ENCODE data around the gene ZNF747.
"Not testable (repeated sequence)": the region's sequence is repeated elsewhere in the genome, so short reads cannot be mapped to it uniquely, and the experiment has no call there.

ZNF747 gene

DNA sequence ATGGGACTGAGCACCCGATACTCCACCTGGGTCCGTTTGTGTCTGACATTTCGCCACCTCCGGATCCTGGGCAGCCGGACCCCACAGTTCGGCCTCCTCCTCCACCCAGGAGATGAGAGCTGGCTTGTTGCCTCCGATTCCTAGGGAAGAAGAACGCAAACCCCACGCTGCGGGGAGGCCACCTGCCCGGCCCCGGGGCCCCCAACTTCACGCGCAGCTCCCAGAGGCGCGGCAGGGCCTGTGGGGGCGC lies 23.0 kb upstream of the ZNF747 start:
- DNase-seq = no peak

DNA sequence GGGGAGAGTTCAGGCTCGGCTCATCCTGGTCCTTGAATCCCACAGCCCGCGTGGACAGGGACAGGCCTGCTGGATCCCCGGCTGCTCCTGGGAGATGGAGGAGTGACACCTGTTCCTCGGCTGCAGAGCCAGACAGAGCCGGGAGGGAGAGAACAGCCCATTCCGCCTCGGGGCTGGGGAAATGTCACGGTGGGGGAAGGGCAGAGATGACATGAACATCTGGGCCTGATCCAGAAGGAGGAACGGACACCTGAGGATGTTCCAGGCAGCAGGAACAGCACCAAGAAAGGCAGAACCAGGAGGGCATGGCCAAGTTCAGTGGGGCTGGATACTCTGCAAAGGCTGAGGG lies 21.4 kb upstream of the ZNF747 start:
- DNase-seq = no peak

DNA sequence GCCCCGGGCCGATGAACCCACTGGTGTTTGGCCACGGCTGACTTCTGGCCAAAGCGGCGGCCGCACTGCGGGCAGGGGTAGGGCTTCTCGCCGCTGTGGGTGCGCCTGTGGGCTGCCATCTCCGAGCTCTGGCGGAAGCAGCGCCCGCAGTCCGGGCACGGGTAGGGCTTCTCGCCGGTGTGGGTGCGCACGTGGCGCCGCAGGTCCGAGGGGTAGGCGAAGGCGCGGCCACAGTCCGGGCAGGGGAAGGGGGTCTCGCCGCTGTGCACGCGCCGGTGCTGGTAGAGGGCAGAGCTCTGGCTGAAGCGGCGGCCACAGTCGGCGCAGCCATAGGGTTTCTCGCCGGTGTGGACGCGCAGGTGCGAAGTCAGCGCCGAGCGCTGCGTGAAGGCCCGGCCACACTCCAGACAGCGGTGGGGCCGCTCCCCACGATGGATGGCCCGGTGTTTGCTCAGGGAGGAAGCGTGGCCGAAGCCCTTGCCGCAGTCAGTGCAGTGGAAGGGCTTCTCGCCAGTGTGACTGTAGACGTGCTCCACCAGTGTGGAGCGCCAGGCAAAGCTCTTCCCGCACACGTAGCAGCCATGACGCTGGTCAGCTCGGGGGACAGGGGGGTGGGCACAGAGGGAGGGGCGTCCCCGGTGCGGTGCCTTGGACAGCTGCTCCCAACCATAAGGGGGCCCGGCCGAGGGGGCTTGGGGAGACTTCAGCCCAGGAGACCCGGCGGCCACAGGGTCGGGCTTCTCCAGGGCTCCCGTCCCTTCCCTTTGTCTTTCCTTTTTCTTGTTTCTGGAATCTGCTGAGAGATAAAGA lies 20.9 kb upstream of the ZNF747 start:
- no peak for DNase-seq

DNA sequence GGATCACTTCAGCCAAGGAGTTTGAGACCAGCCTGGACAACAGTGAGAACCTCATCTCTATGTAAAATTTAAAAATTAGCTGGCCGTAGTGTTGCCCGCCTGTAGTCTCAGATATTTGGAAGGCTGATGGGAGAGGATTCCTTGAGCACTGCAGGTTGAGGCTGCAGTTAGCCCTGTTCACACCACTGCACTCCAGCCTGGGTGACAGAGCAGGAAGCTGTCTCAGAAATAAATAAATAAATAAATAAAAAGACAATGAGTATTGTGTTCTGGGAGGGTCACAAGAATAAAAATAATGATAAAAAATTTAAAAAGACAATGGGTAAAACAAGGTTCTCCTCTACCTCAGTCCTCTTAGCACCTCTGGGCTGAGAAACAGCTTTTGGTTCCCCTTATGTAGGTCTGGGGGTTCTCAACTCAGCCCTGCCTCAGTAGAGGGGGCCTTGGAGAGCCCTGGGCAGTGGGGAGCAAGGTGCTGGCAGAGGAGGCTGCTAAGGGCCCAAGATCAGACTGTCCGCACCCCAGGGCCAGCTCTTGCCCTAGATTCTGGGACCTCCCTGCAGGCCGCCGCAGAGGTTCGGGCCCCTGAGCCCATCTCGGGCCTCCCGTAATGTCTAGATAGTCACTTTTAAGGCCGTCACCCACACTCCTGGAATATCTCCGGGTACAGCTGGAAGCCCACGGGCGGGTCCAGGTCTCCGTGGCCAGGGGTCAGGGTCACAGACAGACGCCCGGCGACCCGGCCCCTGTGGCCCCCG lies 20.1 kb upstream of the ZNF747 start:
- no peak for DNase-seq

DNA sequence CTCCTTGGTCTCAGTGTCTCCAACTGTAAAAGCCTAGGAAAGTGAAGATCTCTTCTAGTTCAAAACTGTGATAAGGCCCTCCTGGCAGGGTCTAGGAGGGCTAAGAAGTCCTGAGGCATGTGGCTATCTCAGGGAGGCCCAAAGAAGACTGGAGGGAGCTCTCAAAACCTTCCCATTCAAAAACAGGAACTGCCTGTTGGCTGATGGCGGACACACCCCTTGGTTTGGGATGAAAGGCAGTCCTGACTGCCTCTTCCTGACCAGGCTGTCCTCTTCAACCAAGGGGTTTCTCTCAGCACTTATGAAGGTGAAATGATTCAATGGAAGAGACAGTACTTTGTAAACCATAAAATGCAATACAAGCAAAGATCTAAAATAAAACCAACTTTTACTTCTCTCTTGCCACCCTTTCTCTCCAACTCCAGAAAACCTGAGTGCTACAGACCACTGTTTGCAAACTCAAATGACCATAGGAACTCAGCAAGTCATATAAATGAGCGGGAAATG lies 18.8 kb upstream of the ZNF747 start:
- no peak for DNase-seq

DNA sequence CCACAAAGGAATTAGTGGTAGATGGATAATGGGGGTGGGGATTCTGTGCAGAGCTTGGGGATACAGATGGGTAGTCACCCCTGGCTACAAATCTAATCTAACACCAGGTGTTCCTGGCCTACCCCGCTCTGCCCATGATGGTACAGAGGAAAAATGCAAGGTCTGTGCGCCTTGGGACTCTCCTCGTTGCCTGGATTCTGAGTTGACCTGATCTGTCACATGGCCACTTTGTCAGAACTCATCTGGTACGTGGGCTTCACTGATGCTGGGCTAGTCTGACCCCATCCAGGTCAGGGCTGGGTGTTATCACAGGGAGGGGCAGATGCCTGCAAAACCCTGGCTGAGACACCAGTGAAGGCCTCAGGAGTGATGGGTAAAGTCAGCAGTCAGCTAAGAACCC lies 18.3 kb upstream of the ZNF747 start:
- no peak for DNase-seq

DNA sequence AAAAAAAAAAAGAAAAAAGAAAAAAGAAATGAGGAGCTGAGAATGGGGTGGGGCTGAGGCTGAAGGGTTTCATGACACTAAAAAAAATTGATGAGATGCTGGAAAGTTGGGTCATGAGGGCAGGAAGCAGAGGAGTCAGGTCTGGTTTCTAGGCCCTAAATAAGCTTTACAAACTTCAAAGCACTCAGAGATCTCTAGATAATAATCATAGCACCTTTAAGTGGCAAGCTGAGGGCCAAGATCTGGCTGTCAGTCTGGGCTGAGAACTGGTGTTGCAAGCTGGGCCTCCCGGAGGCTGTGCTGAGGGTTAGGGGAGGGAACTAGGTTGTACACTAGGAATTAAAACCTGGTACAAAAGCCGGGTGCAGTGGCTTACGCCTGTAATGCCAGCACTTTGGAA lies 17.1 kb upstream of the ZNF747 start:
- no peak for DNase-seq

DNA sequence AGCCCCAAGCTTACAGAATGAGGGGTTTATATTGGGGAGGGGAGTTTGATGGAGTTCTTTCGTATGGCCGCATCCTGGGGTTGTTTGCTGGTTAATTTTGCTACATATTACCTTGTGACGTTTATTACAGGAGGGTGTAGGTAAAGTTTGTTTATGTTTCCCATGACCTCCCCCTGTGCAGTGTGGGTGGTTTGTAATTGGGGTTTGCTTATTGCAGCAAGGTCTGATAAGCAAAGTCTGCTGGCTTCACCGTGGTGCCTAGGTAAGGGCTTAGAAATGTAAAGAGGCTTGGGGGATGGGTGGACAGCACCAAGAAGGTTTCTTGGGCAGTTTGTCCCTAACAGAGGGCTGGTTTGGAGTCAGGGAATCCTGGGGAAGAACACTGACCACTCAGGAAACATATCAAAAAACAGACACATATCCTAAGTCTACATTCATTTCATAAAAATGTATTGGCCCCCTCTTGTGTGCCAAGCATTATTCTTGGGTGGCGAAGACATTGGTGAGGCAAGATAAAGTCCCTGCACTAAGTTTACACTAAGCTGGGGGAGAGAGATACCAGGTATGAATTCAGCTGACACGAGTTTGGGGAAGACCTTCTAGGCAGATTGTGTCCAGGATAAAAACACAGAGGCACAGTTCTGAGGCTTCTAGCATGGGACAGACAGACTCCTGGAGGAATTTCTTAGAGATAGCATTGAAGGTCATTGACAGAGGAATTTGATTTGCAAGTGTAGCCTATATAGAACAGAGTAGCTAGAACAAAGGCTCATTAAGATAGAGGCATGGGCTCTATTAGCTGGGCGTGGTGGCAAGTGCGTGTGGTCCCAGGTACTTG lies 14.0 kb upstream of the ZNF747 start:
- DNase-seq = no peak

DNA sequence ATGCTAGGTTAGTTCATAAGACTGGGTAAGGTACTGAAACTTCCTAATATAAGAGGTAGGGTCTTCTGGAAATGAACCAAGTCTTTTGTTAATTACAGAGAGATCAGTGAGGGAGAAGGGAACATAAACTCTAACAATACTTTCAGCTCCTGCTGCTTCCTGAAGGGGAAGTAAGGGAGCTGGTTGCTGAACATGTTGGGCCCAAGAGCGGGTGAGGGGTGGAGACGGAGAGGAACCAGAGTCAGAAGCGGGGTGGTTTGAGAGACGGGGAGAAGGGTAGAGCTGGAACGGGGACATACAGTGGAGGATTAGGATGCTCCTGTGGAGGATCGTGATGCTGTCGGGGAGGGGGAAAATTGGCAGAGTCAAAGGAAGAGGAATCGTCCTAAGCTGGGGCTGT lies 11.5 kb upstream of the ZNF747 start:
- DNase-seq = no peak

DNA sequence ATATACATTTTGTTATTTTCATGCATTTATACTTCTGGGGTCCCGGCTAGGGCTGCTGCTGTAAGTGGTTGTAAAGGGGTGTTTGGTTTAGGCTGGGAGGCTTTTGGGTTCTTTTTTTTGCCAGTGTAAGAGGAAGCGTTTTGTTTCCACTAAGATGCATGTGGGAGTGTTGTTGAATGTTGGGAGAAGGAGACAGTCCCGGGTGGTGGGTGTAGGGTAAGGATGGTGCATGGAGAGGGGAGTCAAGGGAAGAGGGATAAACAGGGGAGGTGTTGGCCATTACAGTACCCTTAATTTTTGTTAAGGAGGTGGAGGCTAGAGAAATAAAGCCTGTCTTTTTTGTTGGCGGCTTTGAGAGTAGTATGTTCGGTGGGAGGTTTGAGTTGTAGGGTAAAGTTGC lies 8.4 kb upstream of the ZNF747 start:
- no peak for DNase-seq

DNA sequence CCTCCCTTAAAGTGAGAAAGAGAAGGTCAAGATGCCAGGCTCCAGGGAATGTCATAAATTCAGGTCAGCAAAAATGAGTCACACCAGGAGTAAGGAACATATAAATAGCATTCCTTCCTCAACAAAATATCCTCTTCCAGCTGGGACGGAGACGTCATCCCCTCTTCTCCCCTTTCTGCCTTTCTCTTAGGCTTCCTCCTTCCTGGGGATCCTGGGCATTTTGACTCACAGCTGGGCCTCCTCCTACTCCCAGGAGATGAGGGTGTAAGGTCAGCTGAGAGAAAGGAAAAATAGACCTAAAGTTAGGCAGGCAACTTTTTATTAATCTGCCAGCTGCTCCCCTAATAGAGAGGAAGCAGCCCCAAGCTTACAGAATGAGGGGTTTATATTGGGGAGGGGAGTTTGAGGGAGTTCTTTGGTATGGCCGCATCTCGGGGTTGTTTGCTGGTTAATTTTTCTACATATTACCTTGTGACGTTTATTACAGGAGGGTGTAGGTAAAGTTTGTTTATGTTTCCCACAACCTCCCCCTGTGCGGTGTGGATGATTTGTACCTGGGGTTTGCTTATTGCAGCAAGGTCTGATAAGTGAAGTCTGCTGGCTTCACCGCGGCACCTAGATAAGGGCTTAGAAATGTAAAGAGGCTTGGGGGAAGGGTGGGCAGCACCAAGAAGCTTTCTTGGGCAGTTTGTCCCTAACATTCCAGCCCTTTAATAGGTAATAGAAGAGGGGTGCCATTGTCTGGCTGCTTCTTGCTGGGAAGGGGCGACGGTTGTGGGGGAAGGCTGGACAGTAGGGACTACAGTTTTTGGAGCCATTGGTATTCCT lies 7.1 kb upstream of the ZNF747 start:
- no peak for DNase-seq

DNA sequence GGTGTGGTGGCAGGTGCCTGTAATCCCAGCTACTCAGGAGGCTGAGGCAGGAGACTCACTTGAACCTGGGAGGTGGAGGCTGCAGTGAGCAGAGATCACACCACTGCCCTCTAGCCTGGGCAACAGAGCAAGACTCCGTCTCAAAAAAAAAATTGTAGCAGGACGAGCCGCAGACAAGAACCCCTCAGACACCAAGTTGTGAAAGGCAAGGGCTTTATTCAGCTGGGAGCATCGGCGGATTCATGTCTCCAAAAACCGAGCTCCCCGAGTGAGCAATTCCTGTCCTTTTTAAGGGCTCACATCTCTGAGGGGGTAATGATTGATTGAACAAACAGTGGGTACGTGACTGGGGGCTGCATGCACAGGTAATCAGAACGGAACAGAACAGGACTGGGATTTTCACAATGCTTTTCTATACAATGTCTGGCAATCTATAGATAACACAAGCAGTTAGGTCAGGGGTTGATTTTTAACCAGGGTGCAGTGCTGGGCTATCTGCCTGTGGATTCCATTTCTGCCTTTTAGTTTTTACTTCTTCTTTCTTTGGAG lies 6.3 kb upstream of the ZNF747 start:
- not testable (repeated sequence) for DNase-seq

DNA sequence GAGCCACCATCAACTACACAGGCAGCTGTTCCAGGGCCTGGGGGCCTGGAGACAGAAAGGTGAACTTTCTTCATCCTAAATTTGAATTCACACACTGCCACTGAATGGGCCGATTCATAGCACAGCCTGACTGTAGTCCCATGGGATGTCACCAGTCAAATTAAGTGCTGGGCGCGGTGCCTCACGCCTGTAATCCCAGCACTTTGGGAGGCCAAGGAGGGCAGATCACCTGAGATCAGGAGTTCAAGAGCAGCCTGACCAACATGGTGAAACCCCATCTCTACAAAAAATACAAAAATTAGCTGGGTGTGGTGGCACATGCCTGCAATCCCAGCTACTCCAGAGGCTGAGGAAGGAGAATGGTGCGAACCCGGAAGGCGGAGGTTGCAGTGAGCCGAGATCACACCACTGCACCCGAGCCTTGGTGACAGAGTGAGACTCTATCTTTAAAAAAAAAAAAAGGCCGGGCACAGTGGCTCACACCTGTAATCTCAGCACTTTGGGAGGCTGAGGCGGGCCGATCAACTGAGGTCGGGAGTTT lies 5.4 kb upstream of the ZNF747 start:
- DNase-seq = peak; percentile 82

DNA sequence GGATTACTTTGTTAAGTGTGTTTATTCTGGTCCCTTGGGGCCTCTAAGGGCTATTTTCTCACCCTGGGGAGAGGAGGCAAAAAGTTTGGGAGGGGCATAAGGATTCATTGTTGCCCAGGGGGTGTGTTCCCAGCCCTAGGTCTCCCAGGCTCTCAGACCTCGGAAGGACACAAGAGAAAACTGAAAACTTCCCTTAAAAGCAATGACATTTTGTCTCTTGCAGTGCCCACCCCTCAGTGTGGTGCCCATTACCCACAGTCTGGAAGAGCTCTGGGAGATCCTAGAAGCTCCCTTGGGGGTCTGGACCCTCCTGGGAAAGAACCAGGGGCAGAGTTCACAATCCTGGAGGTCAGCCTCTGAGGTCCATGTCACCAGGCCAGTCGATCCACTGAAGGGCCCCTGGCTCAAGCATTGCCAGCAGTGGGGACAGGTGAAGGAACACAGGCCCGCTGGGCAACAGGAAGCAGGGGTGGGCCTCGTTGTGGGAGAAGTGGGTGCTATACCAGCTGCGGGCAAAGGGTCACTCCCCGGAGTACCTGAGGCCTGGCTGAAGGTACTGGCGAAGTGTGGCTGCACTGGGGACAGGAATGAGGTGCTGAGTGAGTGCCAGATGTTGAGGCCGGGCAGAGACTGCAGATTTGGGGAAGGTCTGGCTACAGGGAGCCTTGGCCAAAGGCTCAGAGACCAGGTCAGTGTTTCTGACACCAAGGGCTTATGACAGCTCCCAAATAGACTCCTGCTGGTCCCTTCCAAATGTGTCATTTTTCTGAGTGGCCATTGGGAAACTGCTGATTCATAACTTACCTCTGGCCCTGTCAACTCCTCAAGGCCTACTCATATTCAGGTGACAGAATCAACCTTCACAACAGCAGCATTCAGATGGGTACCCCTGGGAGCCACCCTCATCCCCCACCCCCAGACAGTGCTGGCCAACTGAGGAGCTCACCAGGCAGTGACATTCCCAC lies 4.6 kb upstream of the ZNF747 start:
- no peak for DNase-seq

DNA sequence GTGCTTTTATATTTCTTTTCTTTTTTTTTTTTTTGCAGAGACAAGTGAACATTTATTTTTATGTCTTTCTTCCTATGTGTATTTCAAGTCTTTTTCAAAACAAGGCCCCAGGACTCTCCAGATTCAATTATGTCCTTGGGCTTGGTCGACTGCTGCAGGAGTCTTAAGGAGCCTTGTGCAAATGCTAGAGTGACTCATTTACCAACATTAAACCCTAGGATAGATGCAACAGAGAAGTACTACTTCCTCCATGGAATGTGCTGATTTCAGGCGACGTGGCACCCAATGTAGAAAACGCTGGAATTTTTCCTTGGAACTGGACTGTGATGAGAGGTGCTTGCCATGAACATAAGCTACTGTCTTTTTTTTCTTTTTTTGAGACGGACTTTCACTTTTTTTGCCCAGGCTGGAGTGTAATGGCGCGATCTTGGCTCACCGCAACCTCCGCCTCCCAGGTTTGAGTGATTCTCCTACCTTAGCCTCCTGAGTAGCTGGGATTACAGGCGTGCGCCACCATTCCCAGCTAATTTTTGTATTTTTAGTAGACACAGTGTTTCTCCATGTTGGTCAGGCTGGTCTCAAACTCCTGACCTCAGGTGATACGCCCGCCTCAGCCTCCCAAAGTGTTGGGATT lies 1.9 kb upstream of the ZNF747 start:
- DNase-seq = not testable (repeated sequence)

DNA sequence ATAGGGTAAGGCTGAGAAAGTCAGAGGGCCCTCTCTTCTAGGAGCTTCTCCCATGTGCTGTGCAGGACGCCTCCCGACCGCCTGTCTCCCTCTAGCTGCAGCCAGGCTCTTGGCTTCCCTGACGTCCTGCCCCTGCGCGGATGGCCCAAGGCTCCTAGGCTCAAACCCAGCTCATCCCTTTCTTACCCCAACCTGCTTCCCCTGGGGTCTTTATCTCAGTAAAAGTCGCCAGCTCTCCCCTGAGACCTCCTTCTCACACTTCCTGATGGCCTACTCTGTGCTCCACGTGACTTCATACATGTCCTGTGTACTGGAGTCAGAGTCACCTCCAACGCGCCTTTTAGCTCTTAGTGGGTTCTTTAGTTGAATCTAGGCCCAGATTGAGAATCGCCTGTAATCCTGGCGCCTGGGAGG lies 1.1 kb upstream of the ZNF747 start:
- no peak for DNase-seq

DNA sequence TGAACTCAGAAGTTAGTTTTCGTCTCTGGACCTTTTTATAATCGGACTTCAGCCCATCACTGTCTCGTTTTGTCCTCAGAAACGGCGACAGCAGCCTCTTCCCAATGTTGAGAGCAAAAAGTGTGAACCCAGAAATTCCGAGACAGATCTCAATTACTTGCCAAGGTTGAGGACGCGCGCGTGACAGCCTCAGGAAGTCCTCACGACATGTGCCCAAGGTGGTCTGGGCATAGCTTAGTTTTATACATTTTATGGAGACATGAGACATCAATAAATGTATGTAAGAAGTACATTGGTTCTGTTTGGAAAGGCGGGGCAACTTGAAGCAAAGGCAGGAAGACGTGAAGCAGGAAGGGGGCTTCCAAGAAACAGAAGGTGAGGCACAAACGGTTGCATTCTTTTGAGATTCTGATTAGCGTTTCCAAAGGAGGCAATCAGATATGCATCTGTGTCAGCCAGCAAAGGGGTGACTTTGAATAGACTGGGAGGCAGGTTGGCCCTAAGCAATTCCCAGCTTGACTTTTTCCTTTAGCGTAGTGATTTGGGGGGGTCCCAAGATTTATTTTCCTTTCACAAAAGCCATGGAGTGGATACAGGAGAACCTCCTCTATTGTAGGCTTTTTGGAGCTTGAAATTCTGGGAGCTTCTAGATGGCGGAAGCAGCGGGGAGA lies 583 bp upstream of the ZNF747 start:
- no peak for DNase-seq

DNA sequence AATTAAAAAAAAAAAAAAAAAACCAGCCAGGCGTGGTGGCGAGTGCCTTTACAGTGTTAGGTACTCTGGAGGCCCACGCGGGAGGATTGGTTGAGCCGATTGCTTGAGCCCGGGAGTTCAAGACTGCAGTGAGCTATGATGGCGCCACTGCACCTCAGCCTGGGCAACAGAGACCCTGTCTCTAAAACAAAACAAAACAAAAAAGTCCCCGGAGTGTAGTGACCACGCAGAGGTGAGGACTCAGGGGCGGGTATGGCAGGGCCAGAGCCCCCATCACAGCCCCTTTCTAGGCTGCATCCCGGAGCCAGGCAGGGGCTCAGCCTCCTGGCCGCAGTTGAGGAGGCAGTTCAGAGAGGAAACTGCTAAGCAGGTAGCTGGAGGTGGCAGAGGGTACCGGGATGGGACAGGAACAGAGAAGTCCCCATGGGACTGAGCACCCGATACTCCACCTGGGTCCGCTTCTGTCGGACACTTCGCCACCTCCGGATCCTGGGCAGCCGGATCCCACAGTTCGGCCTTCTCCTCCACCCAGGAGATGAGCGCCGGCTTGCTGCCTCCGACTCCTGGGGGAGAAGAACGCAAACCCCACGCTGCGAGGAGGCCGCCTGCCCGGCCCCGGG lies 800 bp downstream of the ZNF747 start:
- DNase-seq = no peak

DNA sequence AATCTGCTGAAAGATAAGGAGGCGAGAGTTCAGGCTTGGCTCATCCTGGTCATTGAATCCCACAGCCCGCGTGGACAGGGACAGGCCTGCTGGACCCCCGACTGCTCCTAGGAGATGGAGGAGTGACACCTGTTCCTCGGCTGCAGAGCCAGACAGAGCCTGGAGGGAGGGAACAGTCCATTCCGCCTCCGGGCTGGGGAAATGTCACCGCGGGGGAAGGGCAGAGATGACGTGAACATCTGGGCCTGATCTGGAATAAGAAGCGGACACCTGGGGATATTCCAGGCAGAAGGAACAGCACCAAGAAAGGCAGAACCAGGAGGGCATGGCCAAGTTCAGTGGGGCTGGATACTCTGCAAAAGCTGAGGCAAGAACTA lies 1.5 kb downstream of the ZNF747 start:
- no peak for DNase-seq

Data from NCI-H526 treated with DMSO at 0.1 percent for 48 hours (cell line).